ENCODE measurements around the gene LEMD1. TPM values are rescaled to one million over a fixed set of nuclear protein-coding genes. Genes with fewer than 3 reads are reported as not detected.

The LEMD1 gene
- total RNA-seq, 1 experiment from 2014 or later, result 26.3 TPM

- H3K27ac Mint-ChIP-seq, result no peak overlapping the region
- ATAC-seq, result peak; percentile 13; the same call in 1 of the 2 replicates
- TF ChIP-seq ZNF423 (CRISPR knock-in tag; IDR thresholded peaks at IDR 0.05) (no peak), ZNF512 (CRISPR knock-in tag; IDR thresholded peaks at IDR 0.05; ENCODE audit: borderline replicate concordance) (no peak), NR2C2 (CRISPR knock-in tag; IDR thresholded peaks at IDR 0.05) (no peak), TP53 (CRISPR knock-in tag; IDR thresholded peaks at IDR 0.05) (no peak)
- no peaks in the 10 kb centered on the region for H3K36me3 Mint-ChIP-seq
- H3K4me1 Mint-ChIP-seq, result peaks cover 44% of the 10 kb centered on the region
- H3K27me3 Mint-ChIP-seq (ENCODE audit: low read depth), result no peaks in the 10 kb centered on the region
- ChIA-PET POLR2A (interaction anchor here (1.0 kb wide), 1 partner anchor 46 kb away, joined by 3 read pairs; no protein-coding TSS in a partner anchor), CTCF (interaction anchor here (0.5 to 2.4 kb wide), 9 partner anchors 25 to 164 kb away, joined by 3 to 10 read pairs (median 4); no protein-coding TSS in a partner anchor)
- DNase-seq (ENCODE audit: low spot score), result no peak
- H3K4me3 Mint-ChIP-seq, result no peak overlapping the region
- H3K9me3 Mint-ChIP-seq, result no peaks in the 10 kb centered on the region
These were observed 61.9 kb downstream of the LEMD1 start for GRCh38 chr1:205359771-205360565.

- H3K36me3 Mint-ChIP-seq, result no peaks in the 10 kb centered on the region
- ATAC-seq (no peak; the same call in 1 of the 2 replicates), DNase-seq (ENCODE audit: low spot score) (no peak)
- H3K4me3 Mint-ChIP-seq, result no peak overlapping the region
- peaks cover 56% of the 10 kb centered on the region for H3K4me1 Mint-ChIP-seq
- POLR2A ChIA-PET, result no interaction called here
- H3K27me3 Mint-ChIP-seq (ENCODE audit: low read depth), result no peaks in the 10 kb centered on the region
- H3K9me3 Mint-ChIP-seq, result no peaks in the 10 kb centered on the region
- no peak overlapping the region for H3K27ac Mint-ChIP-seq
- CTCF ChIA-PET, result interaction anchor here (1.2 to 6.0 kb wide), 4 partner anchors 23 to 127 kb away, joined by 4 to 46 read pairs (median 6); no protein-coding TSS in a partner anchor
- TF ChIP-seq NFE2L1 (CRISPR knock-in tag; IDR thresholded peaks at IDR 0.05), result no peak
- TF ChIP-seq NFYB (CRISPR knock-in tag; conservative IDR thresholded peaks at IDR 0.05; ENCODE audit: low read depth), result no peak
- no peak for TF ChIP-seq HMGA2 (CRISPR knock-in tag; IDR thresholded peaks at IDR 0.05)
- no peak for TF ChIP-seq MLX (CRISPR knock-in tag; IDR thresholded peaks at IDR 0.05)
- TF ChIP-seq MAX (CRISPR knock-in tag; IDR thresholded peaks at IDR 0.05), result no peak
- TF ChIP-seq USF1 (CRISPR knock-in tag; IDR thresholded peaks at IDR 0.05), result no peak
- no peak for TF ChIP-seq ZNF416 (CRISPR knock-in tag; IDR thresholded peaks at IDR 0.05)
- TF ChIP-seq ZNF263 (CRISPR knock-in tag; IDR thresholded peaks at IDR 0.05; ENCODE audit: low read depth), result no peak
- TF ChIP-seq ZMAT4 (CRISPR knock-in tag; IDR thresholded peaks at IDR 0.05), result no peak
- TF ChIP-seq TCF7 (CRISPR knock-in tag; IDR thresholded peaks at IDR 0.05; ENCODE audit: low read depth), result no peak
- no peak for TF ChIP-seq ZNF532 (CRISPR knock-in tag; IDR thresholded peaks at IDR 0.05; ENCODE audit: borderline replicate concordance)
- TF ChIP-seq FOXP1 (CRISPR knock-in tag; IDR thresholded peaks at IDR 0.05; ENCODE audit: borderline replicate concordance), result no peak
- TF ChIP-seq SMAD4 (CRISPR knock-in tag; IDR thresholded peaks at IDR 0.05), result no peak
- TF ChIP-seq STAT6 (CRISPR knock-in tag; conservative IDR thresholded peaks at IDR 0.05; ENCODE audit: low read depth), result no peak
- TF ChIP-seq ETV6 (CRISPR knock-in tag; IDR thresholded peaks at IDR 0.05), result no peak
- no peak for TF ChIP-seq ELF4 (CRISPR knock-in tag; IDR thresholded peaks at IDR 0.05; ENCODE audit: low read depth)
These were observed 63.3 kb downstream of the LEMD1 start for GRCh38 chr1:205358579-205358978.
